Activated T-cell treated with anti-CD3 and anti-CD28 coated beads, Interleukin-2, amount 50 U/mL, for 48 hours (primary cell): ENCODE results near the gene FAU.

Source experiments
- DNase-seq, 2 experiments: peaks; one replicate each; pipeline ENCODE4 v3.0.0-alpha.2; 2020

The FAU gene

GRCh38 chr11:65072631-65072966 is 49.3 kb downstream of the FAU start:
- DNase-seq, result no peak

GRCh38 chr11:65071907-65072630 is 49.9 kb downstream of the FAU start:
- DNase-seq, result no peak
